Activated CD4-positive, alpha-beta T cell treated with anti-CD3 and anti-CD28 coated beads, Interleukin-2, amount 10 ng/mL, durations not matched to agents 24 days and 14 days (primary cell): ENCODE data around the gene PSTPIP1. TPM values are rescaled to one million over a fixed set of nuclear protein-coding genes. Genes with fewer than 3 reads are reported as not detected.

Source experiments
- DNase-seq: peaks from one replicate; pipeline ENCODE4 v3.0.0; 2022
- H3K27ac Mint-ChIP-seq: one replicate; pipeline ENCODE4 v1.8.0; 2022; ENCODE audit warnings: mild to moderate bottlenecking, mixed read lengths
- H3K27me3 Mint-ChIP-seq: one replicate; pipeline ENCODE4 v1.8.0; 2022; ENCODE audit warnings: mixed read lengths
- H3K36me3 Mint-ChIP-seq: one replicate; pipeline ENCODE4 v1.8.0; 2022; ENCODE audit warnings: low read depth, mild to moderate bottlenecking, mixed read lengths
- H3K4me1 Mint-ChIP-seq: one replicate; pipeline ENCODE4 v1.8.0; 2021; ENCODE audit warnings: mixed read lengths
- H3K4me3 Mint-ChIP-seq: one replicate; pipeline ENCODE4 v1.8.0; 2022; ENCODE audit warnings: mild to moderate bottlenecking, moderate library complexity, mixed read lengths
- H3K9me3 Mint-ChIP-seq: one replicate; pipeline ENCODE4 v1.8.0; 2021; ENCODE audit warnings: mixed read lengths
- intact Hi-C: fragments of 100-400 bp; cut with micrococcal nuclease; formaldehyde crosslinking; loops from one replicate; pipeline ENCODE4 v1.15.1; 2023
- total RNA-seq: library from RNA; stranded (reverse); gene quantifications from 2 replicates; pipeline ENCODE4 v1.2.3, GENCODE V29; 2022

The PSTPIP1 gene
- total RNA-seq, 1 donor from 2014 or later = 182 TPM

GRCh38 chr15:76998663-76999285 is 3.8 kb downstream of the PSTPIP1 start:
- H3K27me3 Mint-ChIP-seq = no peaks in the 10 kb centered on the region
- peaks cover 52% of the 10 kb centered on the region for H3K36me3 Mint-ChIP-seq
- no peaks in the 10 kb centered on the region for H3K9me3 Mint-ChIP-seq
- intact Hi-C loops = loop anchor here (5.0 kb wide), 1 partner anchor 66 kb away; the partner anchor contains the start of gene RCN2
- no peak for DNase-seq
- peak overlapping the region; percentile 96 for H3K27ac Mint-ChIP-seq
- peaks cover 73% of the 10 kb centered on the region for H3K4me1 Mint-ChIP-seq
- H3K4me3 Mint-ChIP-seq = peak overlapping the region; percentile 98

- no peak for DNase-seq
- intact Hi-C loops = loop anchor here (5.0 kb wide), 1 partner anchor 68 kb away; the partner anchor contains the start of gene RCN2
- no peaks in the 10 kb centered on the region for H3K27me3 Mint-ChIP-seq
- peak overlapping the region; percentile 63 for H3K27ac Mint-ChIP-seq
- peak overlapping the region; percentile 26 for H3K4me3 Mint-ChIP-seq
- H3K9me3 Mint-ChIP-seq = peaks cover 3% of the 10 kb centered on the region
- H3K4me1 Mint-ChIP-seq = peaks cover 72% of the 10 kb centered on the region
- peaks cover 63% of the 10 kb centered on the region for H3K36me3 Mint-ChIP-seq
Observed at GRCh38 chr15:76999996-77000395, 5.1 kb downstream of the PSTPIP1 start.

GRCh38 chr15:77001351-77001750 is 6.4 kb downstream of the PSTPIP1 start:
- Mint-ChIP-seq H3K27ac (peak overlapping the region; percentile 73), H3K36me3 (peaks cover 64% of the 10 kb centered on the region), H3K4me3 (peak overlapping the region; percentile 80), H3K4me1 (peaks cover 84% of the 10 kb centered on the region), H3K27me3 (no peaks in the 10 kb centered on the region), H3K9me3 (peaks cover 3% of the 10 kb centered on the region)
- intact Hi-C loops = no loop called here
- DNase-seq = no peak

GRCh38 chr15:77001966-77002365 is 7.0 kb downstream of the PSTPIP1 start:
- peak overlapping the region; percentile 80 for H3K4me3 Mint-ChIP-seq
- H3K27me3 Mint-ChIP-seq = no peaks in the 10 kb centered on the region
- H3K36me3 Mint-ChIP-seq = peaks cover 67% of the 10 kb centered on the region
- peak overlapping the region; percentile 92 for H3K27ac Mint-ChIP-seq
- DNase-seq = no peak
- peaks cover 3% of the 10 kb centered on the region for H3K9me3 Mint-ChIP-seq
- H3K4me1 Mint-ChIP-seq = peaks cover 90% of the 10 kb centered on the region
- intact Hi-C loops = no loop called here

GRCh38 chr15:77002436-77002835 is 7.5 kb downstream of the PSTPIP1 start:
- Mint-ChIP-seq H3K27ac (peak overlapping the region; percentile 92), H3K27me3 (no peaks in the 10 kb centered on the region), H3K36me3 (peaks cover 64% of the 10 kb centered on the region), H3K9me3 (peaks cover 3% of the 10 kb centered on the region), H3K4me3 (peak overlapping the region; percentile 80), H3K4me1 (peaks cover 87% of the 10 kb centered on the region)
- peak; percentile 69 for DNase-seq
- intact Hi-C loops = no loop called here

GRCh38 chr15:77002954-77003912 is 8.3 kb downstream of the PSTPIP1 start:
- Mint-ChIP-seq H3K36me3 (peaks cover 62% of the 10 kb centered on the region), H3K4me1 (peaks cover 81% of the 10 kb centered on the region), H3K4me3 (peak overlapping the region; percentile 80), H3K9me3 (peaks cover 3% of the 10 kb centered on the region), H3K27me3 (no peaks in the 10 kb centered on the region), H3K27ac (peak overlapping the region; percentile 92)
- intact Hi-C loops = loop anchor here (1.0 kb wide), 5 partner anchors 8 to 27 kb away; partner anchors contain the start of gene PSTPIP1
- DNase-seq = peak; percentile 92

- peaks cover 58% of the 10 kb centered on the region for H3K36me3 Mint-ChIP-seq
- no peak for DNase-seq
- intact Hi-C loops = no loop called here
- peak overlapping the region; percentile 92 for H3K27ac Mint-ChIP-seq
- peak overlapping the region; percentile 80 for H3K4me3 Mint-ChIP-seq
- H3K27me3 Mint-ChIP-seq = no peaks in the 10 kb centered on the region
- H3K9me3 Mint-ChIP-seq = peaks cover 3% of the 10 kb centered on the region
- peaks cover 79% of the 10 kb centered on the region for H3K4me1 Mint-ChIP-seq
Observed at GRCh38 chr15:77004189-77004588, 9.3 kb downstream of the PSTPIP1 start.

GRCh38 chr15:77009176-77009575 is 14.2 kb downstream of the PSTPIP1 start:
- intact Hi-C loops = no loop called here
- DNase-seq = no peak
- H3K4me3 Mint-ChIP-seq = no peak overlapping the region
- H3K27me3 Mint-ChIP-seq = peaks cover 2% of the 10 kb centered on the region
- peak overlapping the region; percentile 63 for H3K27ac Mint-ChIP-seq
- H3K36me3 Mint-ChIP-seq = peaks cover 60% of the 10 kb centered on the region
- H3K4me1 Mint-ChIP-seq = peaks cover 77% of the 10 kb centered on the region
- H3K9me3 Mint-ChIP-seq = peaks cover 2% of the 10 kb centered on the region

- intact Hi-C loops = loop anchor here (10.0 kb wide), 1 partner anchor 105 kb away; the partner anchor contains the start of gene SCAPER
- H3K27ac Mint-ChIP-seq = peak overlapping the region; percentile 86
- peak overlapping the region; percentile 53 for H3K4me3 Mint-ChIP-seq
- peaks cover 55% of the 10 kb centered on the region for H3K36me3 Mint-ChIP-seq
- peaks cover 77% of the 10 kb centered on the region for H3K4me1 Mint-ChIP-seq
- no peak for DNase-seq
- H3K9me3 Mint-ChIP-seq = no peaks in the 10 kb centered on the region
- peaks cover 2% of the 10 kb centered on the region for H3K27me3 Mint-ChIP-seq
Observed at GRCh38 chr15:77009646-77010311, 14.9 kb downstream of the PSTPIP1 start.

- Mint-ChIP-seq H3K4me3 (peak overlapping the region; percentile 53), H3K9me3 (no peaks in the 10 kb centered on the region), H3K4me1 (peaks cover 81% of the 10 kb centered on the region), H3K27ac (peak overlapping the region; percentile 86), H3K27me3 (peaks cover 2% of the 10 kb centered on the region), H3K36me3 (peaks cover 57% of the 10 kb centered on the region)
- no peak for DNase-seq
- intact Hi-C loops = loop anchor here (10.0 kb wide), 1 partner anchor 105 kb away; the partner anchor contains the start of gene SCAPER
Observed at GRCh38 chr15:77010312-77010686, 15.4 kb downstream of the PSTPIP1 start.

- Mint-ChIP-seq H3K27ac (peak overlapping the region; percentile 86), H3K27me3 (peaks cover 2% of the 10 kb centered on the region), H3K4me3 (peak overlapping the region; percentile 53), H3K4me1 (peaks cover 81% of the 10 kb centered on the region), H3K36me3 (peaks cover 55% of the 10 kb centered on the region), H3K9me3 (no peaks in the 10 kb centered on the region)
- intact Hi-C loops = loop anchor here (10.0 kb wide), 1 partner anchor 106 kb away; the partner anchor contains the start of gene SCAPER
- DNase-seq = peak; percentile 70
Observed at GRCh38 chr15:77010857-77011256, 15.9 kb downstream of the PSTPIP1 start.

- Mint-ChIP-seq H3K27ac (peak overlapping the region; percentile 98), H3K9me3 (no peaks in the 10 kb centered on the region), H3K4me3 (peak overlapping the region; percentile 88), H3K27me3 (peaks cover 2% of the 10 kb centered on the region), H3K4me1 (peaks cover 74% of the 10 kb centered on the region), H3K36me3 (peaks cover 45% of the 10 kb centered on the region)
- DNase-seq = no peak
- intact Hi-C loops = loop anchor here (2.0 to 10.0 kb wide), 2 partner anchors 23 to 107 kb away; partner anchors contain the start of gene SCAPER
Observed at GRCh38 chr15:77012117-77012712, 17.3 kb downstream of the PSTPIP1 start.

GRCh38 chr15:77012868-77013267 is 17.9 kb downstream of the PSTPIP1 start:
- Mint-ChIP-seq H3K4me3 (peak overlapping the region; percentile 88), H3K36me3 (peaks cover 47% of the 10 kb centered on the region), H3K27me3 (peaks cover 2% of the 10 kb centered on the region), H3K4me1 (peaks cover 77% of the 10 kb centered on the region), H3K9me3 (no peaks in the 10 kb centered on the region), H3K27ac (peak overlapping the region; percentile 98)
- peak; percentile 87 for DNase-seq
- intact Hi-C loops = loop anchor here (1.0 to 10.0 kb wide), 4 partner anchors 10 to 108 kb away; partner anchors contain the start of gene SCAPER
